HL-60/S4 (cell line): ENCODE results near the gene WIPF2.
"Not testable (repeated sequence)": the region's sequence is repeated elsewhere in the genome, so short reads cannot be mapped to it uniquely, and the experiment has no call there.

Experiments used
- in situ Hi-C: fragments of 300-500 bp; cut with MboI; formaldehyde crosslinking; loops from 2 replicates; pipeline ENCODE4 v1.14.3; 2022; ENCODE audit warnings: low sequenced_read_pairs

The WIPF2 gene

DNA sequence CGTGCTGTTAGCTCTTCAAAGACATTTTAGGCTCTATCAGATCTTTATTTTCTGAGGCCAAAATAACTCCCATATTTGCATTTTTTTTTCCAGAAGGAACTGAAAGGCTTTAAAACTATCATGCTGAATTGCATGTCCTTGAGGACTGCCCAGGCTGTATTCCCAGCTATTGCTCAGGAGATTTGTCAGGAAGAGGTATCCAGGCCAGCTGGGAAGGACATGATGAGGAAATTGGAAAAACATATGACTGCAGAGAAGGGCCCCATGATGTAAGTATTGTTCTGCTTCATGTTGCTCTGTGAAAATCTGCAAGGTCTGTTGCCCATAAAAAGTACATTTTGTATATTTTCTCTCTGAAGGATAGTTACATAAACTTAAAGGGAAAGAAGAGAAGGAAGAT, 74.3 kb downstream of the WIPF2 start:
- in situ Hi-C loops, result no loop called here

DNA sequence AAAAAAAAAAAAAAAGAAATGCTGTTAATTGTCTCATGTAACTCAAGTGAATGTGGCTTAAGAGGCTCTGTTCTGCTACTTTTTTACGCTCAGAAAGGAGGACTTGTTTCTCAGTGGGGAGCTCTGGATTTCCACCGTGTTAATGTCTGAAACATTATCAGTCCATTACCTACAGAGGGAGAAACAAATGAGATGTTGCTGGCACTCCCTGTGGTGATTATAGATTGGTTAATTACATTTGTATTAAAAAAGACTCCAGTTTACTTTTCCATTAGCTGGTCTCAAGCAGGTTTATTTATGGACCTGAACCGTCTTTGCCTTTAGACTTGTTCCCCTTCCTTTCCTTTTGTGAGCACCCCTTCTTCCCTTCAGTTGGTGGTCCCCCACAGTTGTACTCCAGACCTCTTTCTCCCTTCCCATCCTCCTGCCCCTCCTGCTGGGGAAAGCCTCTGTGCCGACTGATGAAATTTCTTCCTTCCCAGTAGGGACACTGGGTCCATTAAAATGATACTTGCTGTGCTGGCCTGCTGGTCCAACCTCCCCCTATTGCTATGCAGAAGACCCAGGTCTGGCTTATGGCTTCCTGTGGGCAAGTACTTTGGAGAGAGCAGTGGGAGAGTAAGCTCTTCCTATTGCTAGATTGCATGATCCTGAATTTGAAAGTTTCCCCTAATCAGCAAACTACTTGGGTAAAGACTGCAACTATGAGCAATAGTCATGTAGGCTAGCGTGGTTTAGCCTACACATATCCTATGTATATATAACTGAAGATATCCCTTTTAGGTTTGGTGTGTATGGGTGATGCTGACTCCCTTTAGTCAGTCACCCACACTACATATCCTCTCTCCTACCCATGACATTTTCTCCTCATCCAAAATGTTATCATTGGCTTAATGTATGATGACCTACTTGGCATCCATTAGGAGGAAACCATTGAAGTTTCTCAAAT, 76.7 kb downstream of the WIPF2 start:
- in situ Hi-C loops, result no loop called here

DNA sequence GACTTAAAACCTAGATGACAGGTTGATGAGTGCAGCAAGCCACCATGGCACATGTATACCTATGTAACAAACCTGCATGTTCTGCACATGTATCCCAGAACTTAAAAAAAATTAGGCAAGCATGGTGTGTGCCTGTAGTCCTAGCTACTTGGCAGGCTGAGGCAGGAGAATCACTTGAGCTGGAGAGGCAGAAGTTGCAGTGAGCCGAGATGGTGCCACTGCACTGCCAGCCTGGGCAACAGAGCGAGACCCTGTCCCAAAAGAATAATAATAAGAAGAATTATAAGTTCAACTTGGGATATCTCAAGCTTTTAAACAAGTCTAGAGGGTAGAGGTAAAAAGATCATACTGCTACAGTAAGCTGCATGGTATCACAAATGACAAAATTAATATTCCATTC, 78.4 kb downstream of the WIPF2 start:
- in situ Hi-C loops, result no loop called here

DNA sequence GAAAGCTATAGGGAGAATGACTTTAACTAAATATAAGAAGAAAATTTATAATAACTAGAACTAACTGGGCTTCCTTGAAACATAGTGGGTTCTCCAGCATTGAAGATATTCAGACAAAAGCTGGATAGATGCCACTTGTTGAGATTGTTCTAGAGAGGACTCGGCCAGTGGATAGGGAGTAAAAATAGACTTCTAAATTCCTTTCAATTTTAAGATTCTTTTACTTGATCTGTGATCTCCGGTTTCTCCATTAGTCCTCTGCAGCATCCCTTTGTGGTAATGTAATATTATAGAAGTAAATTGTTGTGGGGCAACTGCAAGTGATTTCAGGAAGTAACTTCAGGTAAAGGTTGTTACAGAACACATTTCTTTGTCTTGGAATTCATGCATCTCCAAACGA, 79.6 kb downstream of the WIPF2 start:
- in situ Hi-C loops, result no loop called here

DNA sequence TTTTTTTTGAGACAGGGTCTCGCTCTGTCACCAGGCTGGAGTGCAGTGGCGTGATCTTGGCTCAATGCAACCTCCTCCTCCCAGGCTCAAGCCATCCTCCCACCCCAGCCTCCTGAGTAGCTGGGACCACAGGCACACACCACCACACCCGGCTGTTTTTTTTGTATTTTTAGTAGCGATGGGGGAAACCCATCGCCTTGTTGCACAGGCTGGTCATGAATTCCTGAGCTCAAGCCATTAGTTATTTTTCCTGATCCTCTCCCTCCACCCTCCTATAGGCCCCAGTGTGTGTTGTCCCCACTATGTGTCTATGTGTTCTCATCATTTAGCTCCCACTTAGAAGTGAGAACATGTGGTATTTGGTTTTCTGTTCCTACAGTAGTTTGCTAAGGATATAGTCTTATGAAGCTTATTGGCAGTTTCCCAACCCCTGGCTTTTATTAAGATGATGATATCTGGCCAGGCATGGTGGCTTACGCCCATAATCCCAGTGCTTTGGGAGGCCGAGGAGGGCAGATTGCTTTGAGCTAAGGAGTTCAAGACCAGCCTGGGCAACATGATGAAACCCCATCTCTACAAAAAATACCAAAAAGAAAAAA, 80.2 kb downstream of the WIPF2 start:
- in situ Hi-C loops, result not testable (repeated sequence)

DNA sequence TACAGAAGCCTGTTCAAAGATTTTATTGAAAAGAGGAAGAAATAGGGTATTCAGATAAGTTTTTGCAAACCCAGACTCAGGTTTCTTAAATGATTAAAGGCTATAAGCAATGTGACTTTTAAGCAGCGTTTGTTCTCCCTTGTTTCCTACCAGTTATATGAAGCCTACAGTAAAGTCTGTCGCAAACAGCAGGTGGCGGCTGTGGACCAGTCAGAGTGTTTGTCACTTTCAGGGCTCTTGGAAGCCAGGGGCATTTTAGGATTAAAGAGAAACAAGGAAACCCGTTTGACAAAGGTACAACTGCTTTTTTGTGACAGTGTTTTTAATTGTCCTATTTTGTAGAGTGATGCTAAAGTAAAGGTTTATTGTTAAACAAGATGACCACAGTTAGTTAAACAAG, 82.2 kb downstream of the WIPF2 start:
- in situ Hi-C loops, result loop anchor here (10.0 kb wide), 1 partner anchor 253 kb away; no protein-coding TSS in a partner anchor

DNA sequence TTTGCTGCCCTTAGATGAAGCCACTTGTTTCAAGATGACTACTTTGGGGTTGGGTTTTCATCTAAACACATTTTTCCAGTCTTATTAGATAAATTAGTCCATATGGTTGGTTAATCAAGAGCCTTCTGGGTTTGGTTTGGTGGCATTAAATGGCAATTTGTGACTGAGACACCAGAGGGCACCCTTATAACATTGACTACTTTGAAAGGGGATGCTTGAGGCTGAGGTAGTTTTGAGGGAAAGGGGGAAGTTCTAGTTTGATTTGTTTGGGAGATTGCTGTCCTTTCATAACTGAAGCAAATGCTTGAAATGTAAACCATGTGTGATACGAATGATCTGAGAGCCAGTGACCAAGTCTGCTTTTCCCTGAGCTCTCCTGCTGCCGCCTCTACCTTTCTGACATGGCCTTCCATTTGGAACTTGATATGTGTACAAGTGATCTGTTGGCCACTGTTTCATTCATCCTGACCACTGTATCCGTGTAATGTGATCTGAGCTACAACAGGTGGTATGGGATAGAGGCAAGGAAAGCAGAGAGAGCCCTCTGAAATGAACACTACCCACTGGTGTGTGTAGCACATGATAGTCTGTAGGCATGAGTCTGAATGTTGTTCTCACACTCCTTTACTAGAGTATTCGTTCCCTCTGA, 84.0 kb downstream of the WIPF2 start:
- in situ Hi-C loops, result loop anchor here (10.0 kb wide), 1 partner anchor 252 kb away; no protein-coding TSS in a partner anchor

DNA sequence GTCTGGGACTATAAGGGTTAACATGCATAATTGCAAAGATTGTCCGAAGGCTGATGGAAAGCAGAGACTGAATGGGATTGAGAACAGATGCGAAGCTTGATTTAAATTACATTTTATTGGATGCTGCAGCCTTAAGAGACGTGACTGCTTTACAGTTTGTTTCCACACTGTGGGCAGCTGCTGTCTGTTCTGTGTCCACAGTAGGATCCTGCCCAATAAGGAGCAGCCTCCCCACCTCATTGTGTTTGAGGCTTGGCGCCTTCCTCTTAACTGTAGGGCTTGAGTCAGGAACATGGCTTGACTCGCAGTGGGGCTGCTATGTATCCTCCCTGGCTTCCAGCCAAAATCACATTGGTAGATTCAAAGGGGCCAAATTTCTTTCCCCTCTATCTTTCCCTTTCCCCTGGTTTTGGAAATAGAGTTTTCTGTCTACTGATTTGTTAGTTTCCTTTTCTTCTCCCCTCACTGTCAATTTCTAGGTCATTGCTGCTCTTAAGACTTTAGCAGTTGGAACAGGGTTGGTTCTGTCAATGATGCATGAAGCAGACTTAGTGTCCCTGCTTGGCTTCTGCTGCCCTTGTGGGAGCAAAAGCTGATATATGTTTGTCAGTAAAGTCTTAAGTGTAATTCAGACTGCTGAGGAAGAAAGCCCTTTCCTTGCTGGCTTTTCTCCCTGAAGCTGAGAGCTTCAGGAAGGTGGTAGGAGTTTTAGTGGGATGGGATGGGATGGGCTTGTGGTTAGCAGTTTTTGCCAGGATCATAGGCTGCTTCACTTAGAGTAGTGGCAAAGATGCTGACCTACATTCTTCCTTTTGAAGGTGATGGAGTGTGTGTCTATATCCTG, 84.8 kb downstream of the WIPF2 start:
- in situ Hi-C loops, result loop anchor here (10.0 kb wide), 1 partner anchor 251 kb away; no protein-coding TSS in a partner anchor

DNA sequence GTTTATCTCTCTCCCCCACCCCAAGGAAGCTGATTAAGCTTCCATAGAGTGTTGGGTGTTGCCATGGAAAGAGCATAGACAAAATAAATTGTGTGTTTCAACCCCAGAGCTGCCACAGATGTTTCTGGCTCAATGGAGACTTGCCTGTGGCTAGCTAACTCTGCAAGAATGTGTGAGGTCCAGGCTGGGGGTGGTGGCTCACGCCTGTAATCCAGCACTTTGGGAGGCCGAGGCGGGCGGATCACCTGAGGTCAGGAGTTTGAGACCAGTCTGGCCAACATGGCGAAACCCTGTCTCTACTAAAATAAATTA, 85.4 kb downstream of the WIPF2 start:
- in situ Hi-C loops, result loop anchor here (10.0 kb wide), 1 partner anchor 250 kb away; no protein-coding TSS in a partner anchor

DNA sequence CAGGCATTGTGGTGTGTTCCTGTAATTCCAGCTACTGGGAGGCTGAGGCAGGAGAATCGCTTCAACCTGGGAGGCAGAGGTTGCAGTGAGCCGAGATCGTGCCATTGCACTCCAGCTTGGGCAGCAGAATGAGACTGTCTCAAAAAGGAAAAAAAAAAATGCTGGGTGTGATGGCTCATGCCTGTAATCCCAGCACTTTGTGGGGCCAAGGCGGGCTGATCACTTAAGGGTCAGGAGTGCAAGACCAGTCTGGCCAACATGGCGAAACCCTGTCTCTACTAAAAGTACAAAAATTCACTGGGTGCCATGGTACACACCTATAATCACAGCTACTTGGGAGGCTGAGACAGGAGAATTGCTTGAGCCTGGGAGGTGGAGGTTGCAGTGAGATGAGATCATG, 85.8 kb downstream of the WIPF2 start:
- in situ Hi-C loops, result loop anchor here (5.0 to 10.0 kb wide), 2 partner anchors 47 to 250 kb away; no protein-coding TSS in a partner anchor

DNA sequence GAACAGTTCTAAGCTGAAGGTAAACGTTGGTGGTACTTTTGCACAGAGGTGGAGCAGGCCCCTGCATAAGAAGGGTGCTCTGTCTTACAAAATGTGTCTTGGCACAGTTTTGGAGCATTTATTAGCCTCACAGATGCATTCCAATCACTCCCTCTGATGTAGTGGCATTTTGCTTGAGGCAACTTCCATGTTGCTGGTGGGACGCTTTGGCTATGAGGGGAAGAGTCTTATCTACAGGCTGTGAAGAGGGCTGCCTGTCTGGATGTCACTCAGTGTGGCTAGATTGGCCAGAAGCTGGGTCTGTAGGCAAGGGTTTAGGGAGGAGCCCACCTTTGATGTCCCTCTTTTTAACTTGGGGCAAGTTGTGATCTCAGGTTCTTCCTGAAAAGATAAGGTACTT, 87.3 kb downstream of the WIPF2 start:
- in situ Hi-C loops, result loop anchor here (5.0 to 10.0 kb wide), 2 partner anchors 46 to 248 kb away; no protein-coding TSS in a partner anchor

DNA sequence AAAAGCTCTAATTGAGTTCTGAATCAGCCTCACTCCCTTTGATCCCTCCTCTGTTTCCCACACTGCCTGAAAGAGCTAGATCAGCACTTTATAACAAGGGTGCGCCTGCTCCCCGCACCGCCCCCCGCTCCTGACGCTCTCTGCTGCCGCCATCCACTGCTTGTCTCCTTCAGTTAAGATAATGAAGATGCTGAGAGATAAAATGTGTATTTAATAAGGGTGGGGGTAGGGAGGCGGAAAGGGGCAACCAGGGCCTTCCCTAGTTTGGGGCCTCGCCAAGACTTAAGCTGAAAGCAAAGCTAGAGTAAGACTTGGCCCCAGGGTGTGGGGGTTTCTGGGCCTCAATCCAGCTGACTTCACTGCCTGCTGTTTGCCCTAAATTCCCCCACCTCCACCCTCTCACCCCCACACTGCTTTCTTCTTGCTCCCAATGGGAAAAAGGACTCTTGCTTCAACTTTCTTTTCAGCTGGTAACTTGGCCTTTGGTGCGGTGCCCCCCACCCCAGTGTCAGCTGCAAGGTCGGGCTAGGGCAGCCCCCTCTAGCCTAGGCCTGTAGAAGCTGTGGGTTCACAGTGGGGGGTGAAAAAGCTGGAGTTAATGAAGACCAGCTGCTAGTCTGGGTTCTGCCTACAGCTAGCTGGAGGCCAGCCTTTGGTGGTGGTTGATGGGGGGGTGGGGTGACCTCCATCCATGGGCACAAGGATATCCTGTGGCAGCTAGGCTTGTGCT, 88.1 kb downstream of the WIPF2 start:
- in situ Hi-C loops, result loop anchor here (5.0 to 10.0 kb wide), 2 partner anchors 45 to 248 kb away; no protein-coding TSS in a partner anchor

DNA sequence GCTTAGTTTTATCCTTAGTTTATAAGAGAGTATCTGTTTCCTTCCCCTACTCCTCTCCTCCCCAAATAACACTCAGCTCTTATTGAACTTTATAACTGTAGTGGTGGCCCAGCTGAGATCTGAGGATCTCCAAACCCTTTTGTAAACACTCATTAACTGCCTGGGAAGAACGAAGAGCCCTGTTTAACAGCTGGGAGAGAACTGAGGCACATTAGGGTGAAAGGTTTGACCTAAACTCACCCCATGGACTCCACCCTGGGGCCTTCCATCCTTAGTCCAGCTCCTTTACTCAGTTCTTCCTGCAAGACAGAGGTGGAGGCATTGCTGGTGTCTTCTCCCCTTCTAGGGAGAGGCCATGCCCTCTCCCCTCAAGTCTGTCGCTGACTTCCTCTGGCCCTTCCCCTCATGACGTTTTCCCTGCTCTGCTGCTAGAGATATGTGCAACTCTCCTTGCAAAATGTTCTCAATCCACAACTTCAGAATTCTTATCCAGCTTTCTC, 88.7 kb downstream of the WIPF2 start:
- in situ Hi-C loops, result loop anchor here (5.0 to 10.0 kb wide), 2 partner anchors 45 to 247 kb away; no protein-coding TSS in a partner anchor

DNA sequence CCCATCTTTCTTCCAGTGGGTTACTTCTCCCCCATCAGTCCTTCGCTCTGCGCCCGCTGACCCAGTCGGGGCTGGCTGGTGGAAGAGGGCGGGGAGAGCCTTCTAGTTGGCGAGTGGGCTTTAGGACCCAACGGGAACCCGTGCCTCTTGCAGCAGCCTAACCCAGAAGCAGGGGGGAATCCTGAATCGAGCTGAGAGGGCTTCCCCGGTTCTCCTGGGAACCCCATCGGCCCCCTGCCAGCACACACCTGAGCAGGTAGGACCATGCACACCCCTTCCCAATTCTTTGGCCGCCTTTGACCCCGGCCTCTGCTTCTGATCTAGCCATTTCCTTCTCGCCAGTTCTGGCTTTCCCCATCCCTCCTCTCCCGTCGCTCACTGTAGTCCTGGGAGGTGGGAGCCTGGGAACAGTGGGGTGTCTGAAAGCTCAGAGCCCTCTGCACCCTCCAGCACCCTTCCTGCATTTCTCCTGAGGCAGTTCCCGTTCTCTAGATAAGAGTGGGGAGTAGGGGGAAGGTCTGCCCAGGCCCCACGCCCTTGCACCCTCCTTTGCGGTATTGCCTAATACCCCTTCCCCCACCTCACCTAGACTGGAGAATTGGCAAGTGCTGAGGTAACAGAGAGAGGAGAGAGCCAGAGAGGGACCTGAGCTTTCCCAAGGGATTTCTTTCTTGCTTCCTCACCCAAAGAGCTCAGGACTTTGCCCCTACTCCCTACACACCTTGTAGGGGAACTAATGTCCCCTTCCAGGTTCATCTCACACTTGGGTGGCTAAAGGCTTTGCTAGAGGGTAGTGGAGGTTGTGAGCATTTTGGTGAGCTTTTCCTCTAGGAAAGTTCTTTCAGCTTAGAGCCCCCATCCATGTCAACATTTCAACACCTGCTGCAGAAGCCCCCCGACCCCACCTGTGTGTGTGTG, 90.2 kb downstream of the WIPF2 start, which contains the start of gene RARA:
Gene RARA (plus strand): TSS at position 150 of the 918 bp plus-strand sequence. CDS start 22,039 bp downstream, outside the sequence.
- in situ Hi-C loops, result loop anchor here (5.0 to 10.0 kb wide), 2 partner anchors 43 to 246 kb away; no protein-coding TSS in a partner anchor

DNA sequence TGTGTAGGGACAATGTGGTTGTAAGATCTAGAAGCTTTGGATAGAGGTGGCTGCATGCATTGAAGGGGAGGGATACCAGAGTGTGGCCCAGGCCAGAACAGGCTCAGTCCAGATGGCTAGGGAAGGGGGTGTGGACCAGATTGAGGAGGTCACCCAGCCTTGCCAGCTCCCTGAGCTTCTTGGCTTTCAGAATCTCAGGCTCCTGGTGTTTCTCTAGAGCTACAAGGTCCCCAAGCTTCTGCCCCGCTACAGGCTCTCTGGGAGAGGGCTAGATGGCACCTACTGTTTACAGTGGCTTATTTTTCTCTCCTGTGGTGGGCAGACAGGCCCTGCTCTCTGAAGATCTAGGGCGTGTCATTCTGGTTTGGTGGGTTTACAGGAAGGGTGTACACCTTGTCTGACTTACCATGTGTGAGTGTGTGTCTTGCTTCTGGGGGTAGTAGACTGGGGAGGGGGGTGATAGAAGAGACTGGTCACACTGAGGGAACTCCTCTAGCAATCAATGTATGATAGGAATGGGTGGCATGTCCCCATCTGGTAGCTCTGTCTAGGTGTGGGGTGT, 90.9 kb downstream of the WIPF2 start:
- in situ Hi-C loops, result loop anchor here (5.0 to 10.0 kb wide), 2 partner anchors 42 to 245 kb away; no protein-coding TSS in a partner anchor

DNA sequence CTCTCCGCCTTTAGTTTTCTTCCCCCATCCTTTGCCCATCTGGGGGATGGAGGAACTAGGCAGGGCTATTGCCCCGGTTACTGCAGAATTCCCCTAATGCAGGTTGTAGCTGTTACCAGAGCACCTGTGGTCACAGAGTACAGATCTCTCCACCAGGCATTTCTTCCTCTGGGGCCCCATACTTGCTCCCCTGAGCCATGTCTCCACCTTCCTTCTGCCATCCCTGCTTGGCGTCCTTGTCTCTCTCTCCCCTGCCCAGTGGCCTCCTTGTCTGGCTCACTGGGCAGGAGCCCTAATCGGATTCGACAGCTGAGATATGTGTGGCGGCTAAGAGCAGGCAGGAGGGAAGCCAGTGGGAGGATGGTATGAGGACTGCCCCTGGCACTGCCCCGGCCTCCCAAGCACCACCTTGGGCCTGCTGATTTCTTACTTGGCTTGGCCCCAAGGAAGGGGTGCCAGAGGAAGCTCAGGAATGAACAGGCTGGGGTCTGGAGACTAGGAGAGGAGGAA, 91.8 kb downstream of the WIPF2 start:
- in situ Hi-C loops, result no loop called here

DNA sequence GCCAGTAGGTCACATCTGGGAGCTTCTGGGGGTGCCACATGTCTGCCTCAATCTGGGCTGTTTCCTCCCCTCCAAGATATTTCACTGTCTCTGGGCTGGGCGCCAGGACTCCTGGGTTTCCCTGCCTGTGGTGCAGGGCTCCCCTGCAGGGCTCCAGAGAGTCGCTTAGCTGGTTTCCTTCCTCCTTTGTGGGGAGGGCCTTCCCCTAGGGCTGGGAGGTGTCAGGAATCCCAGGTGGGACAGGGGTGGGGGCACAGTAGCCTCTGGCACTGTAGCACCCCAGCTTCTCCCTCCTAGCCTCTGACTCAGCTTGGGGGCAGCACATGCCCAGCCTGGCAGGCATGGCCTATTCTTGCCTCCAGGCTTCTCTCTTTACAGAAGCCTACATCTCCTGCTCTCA, 92.5 kb downstream of the WIPF2 start:
- in situ Hi-C loops, result no loop called here
